WTC11 (cell line): ENCODE measurements around the gene AIFM1. TPM values are rescaled to one million over a fixed set of nuclear protein-coding genes. Genes with fewer than 3 reads are reported as not detected.

Source experiments
- ATAC-seq: fragments of 200-7000 bp; cut with Tn5 transposase; 2 replicates; pipeline ENCODE4 v1.10.0; 2021; ENCODE audit warnings: mild to moderate bottlenecking, moderate library complexity
- CTCF ChIA-PET: fragments of 300-600 bp; sonication (Branson Sonifier 250); formaldehyde crosslinking; loops from one replicate; lab custom pipeline; 2021; ENCODE audit warnings: antibody characterized with exemption; lab: Charles Lee
- POLR2A ChIA-PET: fragments of 350-600 bp; sonication (Branson Sonifier 250); formaldehyde crosslinking; loops from one replicate; lab custom pipeline; 2021; ENCODE audit warnings: antibody characterized with exemption; lab: Charles Lee
- DNase-seq: peaks from one replicate; pipeline ENCODE4 v3.0.0; 2021; ENCODE audit warnings: low spot score
- H3K27ac Mint-ChIP-seq: 2 replicates; pipeline ENCODE4 v1.8.0; 2021; ENCODE audit warnings: mixed read lengths
- H3K27me3 Mint-ChIP-seq: 2 replicates; pipeline ENCODE4 v1.8.0; 2021; ENCODE audit warnings: low read depth, mild to moderate bottlenecking, moderate library complexity, mixed read lengths
- H3K36me3 Mint-ChIP-seq: 2 replicates; pipeline ENCODE4 v1.8.0; 2021; ENCODE audit warnings: mixed read lengths
- H3K4me1 Mint-ChIP-seq: 2 replicates; pipeline ENCODE4 v1.8.0; 2022; ENCODE audit warnings: mixed read lengths
- H3K4me3 Mint-ChIP-seq: 2 replicates; pipeline ENCODE4 v1.8.0; 2021; ENCODE audit warnings: mild to moderate bottlenecking, moderate library complexity, mixed read lengths
- H3K9me3 Mint-ChIP-seq: 2 replicates; pipeline ENCODE4 v1.8.0; 2021; ENCODE audit warnings: mixed read lengths
- AFF4 ChIP-seq: sonication (generic); formaldehyde crosslinking; IDR thresholded peaks from 2 replicates; pipeline ENCODE4 v1.8.1; 2023; ENCODE audit warnings: mild to moderate bottlenecking, missing genetic modification reagents, borderline replicate concordance
- ARID4B ChIP-seq: sonication (generic); formaldehyde crosslinking; IDR thresholded peaks from 2 replicates; pipeline ENCODE4 v1.8.0; 2023; ENCODE audit warnings: missing genetic modification reagents, mild to moderate bottlenecking, borderline replicate concordance
- ATF1 ChIP-seq: sonication (generic); formaldehyde crosslinking; IDR thresholded peaks from 2 replicates; pipeline ENCODE4 v1.8.1; 2023; ENCODE audit warnings: mild to moderate bottlenecking, moderate library complexity, missing genetic modification reagents
- EMX1 ChIP-seq: fragments of 250-450 bp; sonication (Bioruptor Pico); IDR thresholded peaks from 2 replicates; pipeline ENCODE4 v1.8.0; 2021; ENCODE audit warnings: mild to moderate bottlenecking
- ETV6 ChIP-seq: sonication (generic); formaldehyde crosslinking; IDR thresholded peaks from 2 replicates; pipeline ENCODE4 v1.8.1; 2022; ENCODE audit warnings: mild to moderate bottlenecking, missing genetic modification reagents
- FOXJ3 ChIP-seq: sonication (generic); formaldehyde crosslinking; IDR thresholded peaks from 2 replicates; pipeline ENCODE4 v1.9.0; 2021; ENCODE audit warnings: missing genetic modification reagents, mild to moderate bottlenecking, borderline replicate concordance
- FOXP1 ChIP-seq: sonication (generic); formaldehyde crosslinking; IDR thresholded peaks from 2 replicates; pipeline ENCODE4 v1.8.0; 2022; ENCODE audit warnings: missing genetic modification reagents, mild to moderate bottlenecking, moderate library complexity, borderline replicate concordance
- MYBL2 ChIP-seq: sonication (generic); formaldehyde crosslinking; IDR thresholded peaks from 2 replicates; pipeline ENCODE4 v1.8.1; 2023; ENCODE audit warnings: mild to moderate bottlenecking, moderate library complexity, missing genetic modification reagents
- NR2C2 ChIP-seq: sonication (generic); formaldehyde crosslinking; IDR thresholded peaks from 2 replicates; pipeline ENCODE4 v1.8.0; 2022; ENCODE audit warnings: mild to moderate bottlenecking, missing genetic modification reagents
- OVOL2 ChIP-seq: fragments of 250-450 bp; sonication (Bioruptor Pico); IDR thresholded peaks from 2 replicates; pipeline ENCODE4 v1.9.0; 2021; ENCODE audit warnings: mild to moderate bottlenecking, borderline replicate concordance
- RELA ChIP-seq: sonication (generic); formaldehyde crosslinking; IDR thresholded peaks from 2 replicates; pipeline ENCODE4 v1.8.1; 2022; ENCODE audit warnings: missing genetic modification reagents, mild to moderate bottlenecking, borderline replicate concordance
- total RNA-seq: library from RNA; stranded (reverse); gene quantifications from 3 replicates; pipeline ENCODE4 v1.2.3, GENCODE V29; 2021
- TF ChIP-seq, protein P1 (sequence below): sonication (generic); formaldehyde crosslinking; IDR thresholded peaks from 2 replicates; pipeline ENCODE4 v1.8.0; 2022; ENCODE audit warnings: mild to moderate bottlenecking, missing genetic modification reagents
- TF ChIP-seq, protein P2 (sequence below): sonication (generic); formaldehyde crosslinking; IDR thresholded peaks from 2 replicates; pipeline ENCODE4 v1.8.0; 2022; ENCODE audit warnings: missing genetic modification reagents
- TF ChIP-seq, protein P3 (sequence below): fragments of 200-600 bp; IDR thresholded peaks from 2 replicates; pipeline ENCODE4 v1.8.0; 2022; ENCODE audit warnings: antibody characterized with exemption

AIFM1 gene
- total RNA-seq, 1 experiment from 2014 or later, result 53.5 TPM

GRCh38 chrX:130090364-130090763 is 75.3 kb downstream of the AIFM1 start (continued):
- TF ChIP-seq, protein P1, sequence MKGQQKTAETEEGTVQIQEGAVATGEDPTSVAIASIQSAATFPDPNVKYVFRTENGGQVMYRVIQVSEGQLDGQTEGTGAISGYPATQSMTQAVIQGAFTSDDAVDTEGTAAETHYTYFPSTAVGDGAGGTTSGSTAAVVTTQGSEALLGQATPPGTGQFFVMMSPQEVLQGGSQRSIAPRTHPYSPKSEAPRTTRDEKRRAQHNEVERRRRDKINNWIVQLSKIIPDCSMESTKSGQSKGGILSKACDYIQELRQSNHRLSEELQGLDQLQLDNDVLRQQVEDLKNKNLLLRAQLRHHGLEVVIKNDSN (CRISPR knock-in tag), result no peak
- TF ChIP-seq EMX1 (CRISPR knock-in tag) (no peak), FOXJ3 (CRISPR knock-in tag) (no peak), ARID4B (CRISPR knock-in tag) (no peak), RELA (CRISPR knock-in tag) (no peak)
- TF ChIP-seq, protein P2, sequence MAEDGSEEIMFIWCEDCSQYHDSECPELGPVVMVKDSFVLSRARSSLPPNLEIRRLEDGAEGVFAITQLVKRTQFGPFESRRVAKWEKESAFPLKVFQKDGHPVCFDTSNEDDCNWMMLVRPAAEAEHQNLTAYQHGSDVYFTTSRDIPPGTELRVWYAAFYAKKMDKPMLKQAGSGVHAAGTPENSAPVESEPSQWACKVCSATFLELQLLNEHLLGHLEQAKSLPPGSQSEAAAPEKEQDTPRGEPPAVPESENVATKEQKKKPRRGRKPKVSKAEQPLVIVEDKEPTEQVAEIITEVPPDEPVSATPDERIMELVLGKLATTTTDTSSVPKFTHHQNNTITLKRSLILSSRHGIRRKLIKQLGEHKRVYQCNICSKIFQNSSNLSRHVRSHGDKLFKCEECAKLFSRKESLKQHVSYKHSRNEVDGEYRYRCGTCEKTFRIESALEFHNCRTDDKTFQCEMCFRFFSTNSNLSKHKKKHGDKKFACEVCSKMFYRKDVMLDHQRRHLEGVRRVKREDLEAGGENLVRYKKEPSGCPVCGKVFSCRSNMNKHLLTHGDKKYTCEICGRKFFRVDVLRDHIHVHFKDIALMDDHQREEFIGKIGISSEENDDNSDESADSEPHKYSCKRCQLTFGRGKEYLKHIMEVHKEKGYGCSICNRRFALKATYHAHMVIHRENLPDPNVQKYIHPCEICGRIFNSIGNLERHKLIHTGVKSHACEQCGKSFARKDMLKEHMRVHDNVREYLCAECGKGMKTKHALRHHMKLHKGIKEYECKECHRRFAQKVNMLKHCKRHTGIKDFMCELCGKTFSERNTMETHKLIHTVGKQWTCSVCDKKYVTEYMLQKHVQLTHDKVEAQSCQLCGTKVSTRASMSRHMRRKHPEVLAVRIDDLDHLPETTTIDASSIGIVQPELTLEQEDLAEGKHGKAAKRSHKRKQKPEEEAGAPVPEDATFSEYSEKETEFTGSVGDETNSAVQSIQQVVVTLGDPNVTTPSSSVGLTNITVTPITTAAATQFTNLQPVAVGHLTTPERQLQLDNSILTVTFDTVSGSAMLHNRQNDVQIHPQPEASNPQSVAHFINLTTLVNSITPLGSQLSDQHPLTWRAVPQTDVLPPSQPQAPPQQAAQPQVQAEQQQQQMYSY (CRISPR knock-in tag), result no peak
- TF ChIP-seq, protein P3, sequence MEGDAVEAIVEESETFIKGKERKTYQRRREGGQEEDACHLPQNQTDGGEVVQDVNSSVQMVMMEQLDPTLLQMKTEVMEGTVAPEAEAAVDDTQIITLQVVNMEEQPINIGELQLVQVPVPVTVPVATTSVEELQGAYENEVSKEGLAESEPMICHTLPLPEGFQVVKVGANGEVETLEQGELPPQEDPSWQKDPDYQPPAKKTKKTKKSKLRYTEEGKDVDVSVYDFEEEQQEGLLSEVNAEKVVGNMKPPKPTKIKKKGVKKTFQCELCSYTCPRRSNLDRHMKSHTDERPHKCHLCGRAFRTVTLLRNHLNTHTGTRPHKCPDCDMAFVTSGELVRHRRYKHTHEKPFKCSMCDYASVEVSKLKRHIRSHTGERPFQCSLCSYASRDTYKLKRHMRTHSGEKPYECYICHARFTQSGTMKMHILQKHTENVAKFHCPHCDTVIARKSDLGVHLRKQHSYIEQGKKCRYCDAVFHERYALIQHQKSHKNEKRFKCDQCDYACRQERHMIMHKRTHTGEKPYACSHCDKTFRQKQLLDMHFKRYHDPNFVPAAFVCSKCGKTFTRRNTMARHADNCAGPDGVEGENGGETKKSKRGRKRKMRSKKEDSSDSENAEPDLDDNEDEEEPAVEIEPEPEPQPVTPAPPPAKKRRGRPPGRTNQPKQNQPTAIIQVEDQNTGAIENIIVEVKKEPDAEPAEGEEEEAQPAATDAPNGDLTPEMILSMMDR, result no peak

GRCh38 chrX:130086447-130087206 is 79.0 kb downstream of the AIFM1 start:
- H3K36me3 Mint-ChIP-seq, result no peaks in the 10 kb centered on the region
- peaks cover 18% of the 10 kb centered on the region for H3K4me1 Mint-ChIP-seq
- H3K27ac Mint-ChIP-seq, result no peak overlapping the region
- no peak for DNase-seq
- H3K4me3 Mint-ChIP-seq, result no peak overlapping the region
- POLR2A ChIA-PET, result no interaction called here
- ATAC-seq, result no peak
- TF ChIP-seq ATF1 (CRISPR knock-in tag) (no peak), ETV6 (no peak), OVOL2 (no peak), MYBL2 (CRISPR knock-in tag) (no peak), AFF4 (CRISPR knock-in tag) (no peak), FOXP1 (no peak), EMX1 (CRISPR knock-in tag) (no peak), NR2C2 (CRISPR knock-in tag) (no peak)
- TF ChIP-seq, protein P3, result no peak
- CTCF ChIA-PET, result interaction anchor here (1.1 to 1.6 kb wide), 2 partner anchors 22 to 58 kb away, joined by 3 to 4 read pairs; no protein-coding TSS in a partner anchor
- no peaks in the 10 kb centered on the region for H3K9me3 Mint-ChIP-seq
- no peaks in the 10 kb centered on the region; the same call in 1 of the 2 replicates for H3K27me3 Mint-ChIP-seq
